K562 (cell line): ENCODE data around the gene PYDC1. TPM values are rescaled to one million over a fixed set of nuclear protein-coding genes. Genes with fewer than 3 reads are reported as not detected.
A peak's percentile ranks its signal among the peaks of the same experiment; 100 is the strongest.

Experiments used
- CBFA2T2 ChIP-seq: fragments of 450-650 bp; conservative IDR thresholded peaks from 2 replicates; pipeline ENCODE4 v1.6.1; 2017; ENCODE audit warnings: mild to moderate bottlenecking
- CBX5 ChIP-seq: IDR thresholded peaks from 2 replicates; pipeline ENCODE4 v1.6.1; 2014; ENCODE audit warnings: low read depth, borderline replicate concordance
- FUS ChIP-seq: fragments of 200-400 bp; formaldehyde crosslinking; optimal IDR thresholded peaks from 2 replicates; pipeline ENCODE3; 2017; ENCODE audit warnings: low read depth, low read length
- MIER1 ChIP-seq: fragments of 450-650 bp; IDR thresholded peaks from 2 replicates; pipeline ENCODE4 v1.6.1; 2016; ENCODE audit warnings: antibody characterized with exemption, mild to moderate bottlenecking, low read depth
- NEUROD1 ChIP-seq: fragments of 150-350 bp; IDR thresholded peaks from 2 replicates; pipeline ENCODE4 v1.6.1; 2014; ENCODE audit warnings: borderline replicate concordance, low read length, low read depth; ENCODE audit not compliant: partially characterized antibody
- NONO ChIP-seq, 2 experiments: fragments of 200-400 bp in 1 of 2; fragments of 450-650 bp in 1 of 2; formaldehyde crosslinking in 1 of 2; IDR thresholded peaks; 2 replicates each; pipeline ENCODE4 v1.6.1; 2017; ENCODE audit warnings: low read depth in 2 of 2, mild to moderate bottlenecking in 2 of 2, moderate library complexity in 2 of 2, low read length in 1 of 2
- POLR2B ChIP-seq: fragments of 450-650 bp; IDR thresholded peaks from 2 replicates; pipeline ENCODE4 v1.6.1; 2018; ENCODE audit warnings: low read depth; ENCODE audit not compliant: partially characterized antibody
- POLR2G ChIP-seq: fragments of 200-400 bp; formaldehyde crosslinking; IDR thresholded peaks from 2 replicates; pipeline ENCODE4 v1.6.1; 2017; ENCODE audit warnings: low read depth, mild to moderate bottlenecking, antibody characterized with exemption, low read length, moderate library complexity
- POLR3G ChIP-seq: IDR thresholded peaks from 2 replicates; pipeline ENCODE4 v1.6.1; 2011; ENCODE audit not compliant: insufficient read length, insufficient replicate concordance; ENCODE audit errors: extremely low read depth
- RHOXF2B ChIP-seq: fragments of 250-450 bp; sonication (Bioruptor Pico); conservative IDR thresholded peaks from 2 replicates; pipeline ENCODE4 v1.5.1; 2021
- STAT5B ChIP-seq: fragments of 250-450 bp; sonication (Bioruptor Pico); IDR thresholded peaks from 2 replicates; pipeline ENCODE4 v1.8.0; 2021; ENCODE audit warnings: mild to moderate bottlenecking, inconsistent platforms
- TRIM24 ChIP-seq, 2 experiments: fragments of 450-650 bp; IDR thresholded peaks; 2 replicates each; pipeline ENCODE4 v1.6.1; 2016
- ZEB2 ChIP-seq: fragments of 450-650 bp; IDR thresholded peaks from 2 replicates; pipeline ENCODE4 v1.6.1; 2016
- ZNF444 ChIP-seq: fragments of 250-450 bp; sonication (Bioruptor Pico); IDR thresholded peaks from 2 replicates; pipeline ENCODE4 v1.4.0; 2020; ENCODE audit warnings: mild to moderate bottlenecking, moderate library complexity
- ZNF507 ChIP-seq: conservative IDR thresholded peaks from 2 replicates; pipeline ENCODE4 v1.6.1; 2017; ENCODE audit warnings: missing genetic modification characterization, missing compliant biosample characterization
- polyA plus RNA-seq, 8 experiments: library from polyadenylated mRNA; depleted of rRNA in 4 of 8; stranded (reverse) in 5 of 8; unstranded in 3 of 8; fragments of >200 nt; fragmentation: Nextera tagmentation in 2 of 8; fragmentation: Illumina TruSeq in 1 of 8; extraction: Ambion mirVana in 2 of 8; extraction: Trizol in 1 of 8; gene quantifications; 2 replicates each; pipeline versions ENCODE4 v1.2.1 to v1.2.3, GENCODE V29; 2011 to 2014; ENCODE audit warnings: inconsistent platforms in 1 of 8, missing spikeins in 1 of 8
- total RNA-seq, 7 experiments: library from RNA; depleted of rRNA in 6 of 7; stranded (reverse); fragments of >200 nt in 6 of 7; fragmentation: Illumina TruSeq in 2 of 7; extraction: Trizol in 2 of 7; gene quantifications; 2 replicates each; pipeline versions ENCODE4 v1.2.1 to v1.2.3, GENCODE V29; 2011 to 2021; ENCODE audit warnings: low replicate concordance in 1 of 7
- TF ChIP-seq, protein P1 (sequence below): IDR thresholded peaks from 2 replicates; pipeline ENCODE4 v1.6.1; 2014; ENCODE audit warnings: antibody characterized with exemption
- TF ChIP-seq, protein P2 (sequence below): sonication (generic); formaldehyde crosslinking; IDR thresholded peaks from 2 replicates; pipeline ENCODE4 v1.8.0; 2022; ENCODE audit warnings: mild to moderate bottlenecking, missing genetic modification reagents, borderline replicate concordance
- TF ChIP-seq, protein P3 (sequence below): fragments of 450-650 bp; IDR thresholded peaks from 2 replicates; pipeline ENCODE4 v1.6.1; 2016; ENCODE audit warnings: borderline replicate concordance
- TF ChIP-seq, protein P4 (sequence below), 2 experiments: fragments of 450-650 bp; IDR thresholded peaks; 2 replicates each; pipeline ENCODE4 v1.6.1; 2018; ENCODE audit warnings: mild to moderate bottlenecking in 2 of 2, low read depth in 1 of 2; ENCODE audit not compliant: partially characterized antibody in 2 of 2

Gene PYDC1
- total and polyA plus RNA-seq, 9 of the 15 experiments (the other 6 are each of a cell fraction or from before 2014, with no cell fraction given): not detected

DNA sequence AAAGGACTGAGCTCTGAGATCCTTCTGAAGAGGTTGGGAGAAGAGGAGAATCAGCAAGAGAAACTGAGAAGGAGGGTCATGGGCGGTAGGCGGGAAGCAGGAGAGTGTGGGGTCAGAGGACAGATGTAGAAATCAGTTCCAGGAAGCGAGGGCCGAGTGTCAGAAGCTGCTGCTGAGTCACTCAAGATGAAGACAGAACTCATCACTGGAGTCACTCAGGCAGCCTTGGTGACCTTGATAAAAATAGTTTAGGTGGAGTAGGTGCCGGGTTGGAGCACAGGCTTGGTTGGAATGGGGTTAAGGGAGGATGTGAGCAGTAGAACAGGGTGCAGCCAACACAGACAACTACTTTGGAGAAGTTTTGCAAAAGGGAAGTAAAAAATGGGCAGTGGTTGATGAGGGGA is 36.7 kb upstream of the PYDC1 start (continued):
- TF ChIP-seq, protein P1, sequence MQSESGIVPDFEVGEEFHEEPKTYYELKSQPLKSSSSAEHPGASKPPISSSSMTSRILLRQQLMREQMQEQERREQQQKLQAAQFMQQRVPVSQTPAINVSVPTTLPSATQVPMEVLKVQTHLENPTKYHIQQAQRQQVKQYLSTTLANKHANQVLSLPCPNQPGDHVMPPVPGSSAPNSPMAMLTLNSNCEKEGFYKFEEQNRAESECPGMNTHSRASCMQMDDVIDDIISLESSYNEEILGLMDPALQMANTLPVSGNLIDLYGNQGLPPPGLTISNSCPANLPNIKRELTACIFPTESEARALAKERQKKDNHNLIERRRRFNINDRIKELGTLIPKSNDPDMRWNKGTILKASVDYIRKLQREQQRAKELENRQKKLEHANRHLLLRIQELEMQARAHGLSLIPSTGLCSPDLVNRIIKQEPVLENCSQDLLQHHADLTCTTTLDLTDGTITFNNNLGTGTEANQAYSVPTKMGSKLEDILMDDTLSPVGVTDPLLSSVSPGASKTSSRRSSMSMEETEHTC: no peak
- TF ChIP-seq RHOXF2B (CRISPR knock-in tag) (no peak), POLR2B (peak; percentile 23), NEUROD1 (peak; percentile 37), ZNF444 (CRISPR knock-in tag) (no peak), ZEB2 (peak; percentile 94), TRIM24 (IDR thresholded peaks at IDR 0.05) (peak; percentile 77 to 92), CBFA2T2 (peak; percentile 78), NONO (IDR thresholded peaks at IDR 0.05; ENCODE audit: low read depth in 2 of 2, low read length in 1 of 2) (no peak), CBX5 (no peak), MIER1 (no peak), POLR3G (no peak), STAT5B (CRISPR knock-in tag) (no peak), FUS (no peak), POLR2G (no peak), ZNF507 (no peak)
- TF ChIP-seq, protein P2, sequence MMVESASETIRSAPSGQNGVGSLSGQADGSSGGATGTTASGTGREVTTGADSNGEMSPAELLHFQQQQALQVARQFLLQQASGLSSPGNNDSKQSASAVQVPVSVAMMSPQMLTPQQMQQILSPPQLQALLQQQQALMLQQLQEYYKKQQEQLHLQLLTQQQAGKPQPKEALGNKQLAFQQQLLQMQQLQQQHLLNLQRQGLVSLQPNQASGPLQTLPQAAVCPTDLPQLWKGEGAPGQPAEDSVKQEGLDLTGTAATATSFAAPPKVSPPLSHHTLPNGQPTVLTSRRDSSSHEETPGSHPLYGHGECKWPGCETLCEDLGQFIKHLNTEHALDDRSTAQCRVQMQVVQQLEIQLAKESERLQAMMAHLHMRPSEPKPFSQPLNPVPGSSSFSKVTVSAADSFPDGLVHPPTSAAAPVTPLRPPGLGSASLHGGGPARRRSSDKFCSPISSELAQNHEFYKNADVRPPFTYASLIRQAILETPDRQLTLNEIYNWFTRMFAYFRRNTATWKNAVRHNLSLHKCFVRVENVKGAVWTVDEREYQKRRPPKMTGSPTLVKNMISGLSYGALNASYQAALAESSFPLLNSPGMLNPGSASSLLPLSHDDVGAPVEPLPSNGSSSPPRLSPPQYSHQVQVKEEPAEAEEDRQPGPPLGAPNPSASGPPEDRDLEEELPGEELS: no peak
- TF ChIP-seq, protein P3, sequence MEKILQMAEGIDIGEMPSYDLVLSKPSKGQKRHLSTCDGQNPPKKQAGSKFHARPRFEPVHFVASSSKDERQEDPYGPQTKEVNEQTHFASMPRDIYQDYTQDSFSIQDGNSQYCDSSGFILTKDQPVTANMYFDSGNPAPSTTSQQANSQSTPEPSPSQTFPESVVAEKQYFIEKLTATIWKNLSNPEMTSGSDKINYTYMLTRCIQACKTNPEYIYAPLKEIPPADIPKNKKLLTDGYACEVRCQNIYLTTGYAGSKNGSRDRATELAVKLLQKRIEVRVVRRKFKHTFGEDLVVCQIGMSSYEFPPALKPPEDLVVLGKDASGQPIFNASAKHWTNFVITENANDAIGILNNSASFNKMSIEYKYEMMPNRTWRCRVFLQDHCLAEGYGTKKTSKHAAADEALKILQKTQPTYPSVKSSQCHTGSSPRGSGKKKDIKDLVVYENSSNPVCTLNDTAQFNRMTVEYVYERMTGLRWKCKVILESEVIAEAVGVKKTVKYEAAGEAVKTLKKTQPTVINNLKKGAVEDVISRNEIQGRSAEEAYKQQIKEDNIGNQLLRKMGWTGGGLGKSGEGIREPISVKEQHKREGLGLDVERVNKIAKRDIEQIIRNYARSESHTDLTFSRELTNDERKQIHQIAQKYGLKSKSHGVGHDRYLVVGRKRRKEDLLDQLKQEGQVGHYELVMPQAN: no peak
- TF ChIP-seq, protein P4, sequence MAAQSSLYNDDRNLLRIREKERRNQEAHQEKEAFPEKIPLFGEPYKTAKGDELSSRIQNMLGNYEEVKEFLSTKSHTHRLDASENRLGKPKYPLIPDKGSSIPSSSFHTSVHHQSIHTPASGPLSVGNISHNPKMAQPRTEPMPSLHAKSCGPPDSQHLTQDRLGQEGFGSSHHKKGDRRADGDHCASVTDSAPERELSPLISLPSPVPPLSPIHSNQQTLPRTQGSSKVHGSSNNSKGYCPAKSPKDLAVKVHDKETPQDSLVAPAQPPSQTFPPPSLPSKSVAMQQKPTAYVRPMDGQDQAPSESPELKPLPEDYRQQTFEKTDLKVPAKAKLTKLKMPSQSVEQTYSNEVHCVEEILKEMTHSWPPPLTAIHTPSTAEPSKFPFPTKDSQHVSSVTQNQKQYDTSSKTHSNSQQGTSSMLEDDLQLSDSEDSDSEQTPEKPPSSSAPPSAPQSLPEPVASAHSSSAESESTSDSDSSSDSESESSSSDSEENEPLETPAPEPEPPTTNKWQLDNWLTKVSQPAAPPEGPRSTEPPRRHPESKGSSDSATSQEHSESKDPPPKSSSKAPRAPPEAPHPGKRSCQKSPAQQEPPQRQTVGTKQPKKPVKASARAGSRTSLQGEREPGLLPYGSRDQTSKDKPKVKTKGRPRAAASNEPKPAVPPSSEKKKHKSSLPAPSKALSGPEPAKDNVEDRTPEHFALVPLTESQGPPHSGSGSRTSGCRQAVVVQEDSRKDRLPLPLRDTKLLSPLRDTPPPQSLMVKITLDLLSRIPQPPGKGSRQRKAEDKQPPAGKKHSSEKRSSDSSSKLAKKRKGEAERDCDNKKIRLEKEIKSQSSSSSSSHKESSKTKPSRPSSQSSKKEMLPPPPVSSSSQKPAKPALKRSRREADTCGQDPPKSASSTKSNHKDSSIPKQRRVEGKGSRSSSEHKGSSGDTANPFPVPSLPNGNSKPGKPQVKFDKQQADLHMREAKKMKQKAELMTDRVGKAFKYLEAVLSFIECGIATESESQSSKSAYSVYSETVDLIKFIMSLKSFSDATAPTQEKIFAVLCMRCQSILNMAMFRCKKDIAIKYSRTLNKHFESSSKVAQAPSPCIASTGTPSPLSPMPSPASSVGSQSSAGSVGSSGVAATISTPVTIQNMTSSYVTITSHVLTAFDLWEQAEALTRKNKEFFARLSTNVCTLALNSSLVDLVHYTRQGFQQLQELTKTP (IDR thresholded peaks at IDR 0.05; ENCODE audit: low read depth in 1 of 2, partially characterized antibody in 2 of 2): peak; percentile 28 to 57
